ENCODE measurements around the gene SFSWAP. TPM values are rescaled to one million over a fixed set of nuclear protein-coding genes. Genes with fewer than 3 reads are reported as not detected.
A peak's percentile ranks its signal among the peaks of the same experiment; 100 is the strongest.

The SFSWAP gene
- total RNA-seq, 1 experiment from 2014 or later = 48.1 TPM

GRCh38 chr12:131711551-131712205 lies 788 bp downstream of the SFSWAP start:
- peaks cover 9% of the 10 kb centered on the region for H3K79me1 ChIP-seq (ENCODE audit: insufficient read depth, low read depth, low read length, poor library complexity, severe bottlenecking)
- peak overlapping the region; percentile 98 to 99 for H3K4me3 Mint-ChIP-seq
- peaks cover 16 to 25% of the 10 kb centered on the region in 2 experiments for H3K4me1 Mint-ChIP-seq
- no peaks in the 10 kb centered on the region for H3K9me3 ChIP-seq (ENCODE audit: control insufficient read depth, low read depth, low read length)
- H2BK120ac ChIP-seq (ENCODE audit: low read depth, low read length, poor library complexity, severe bottlenecking) = no peak overlapping the region
- H3K27me3 Mint-ChIP-seq (ENCODE audit: low read depth) = no peaks in the 10 kb centered on the region
- peak overlapping the region; percentile 83 for H3K4me2 ChIP-seq (ENCODE audit: insufficient read depth, insufficient read length, low read length)
- peak overlapping the region; percentile 97 for H3K9ac ChIP-seq (ENCODE audit: extremely low read depth, insufficient read length, low read length)
- no peak overlapping the region for H2BK20ac ChIP-seq (ENCODE audit: low read depth, low read length, poor library complexity, severe bottlenecking)
- H2BK12ac ChIP-seq (ENCODE audit: insufficient read length, low read depth, low read length) = no peak overlapping the region
- peaks cover 0 to 7% of the 10 kb centered on the region in 2 experiments; a peak in 2 of 5 replicates for H3K9me3 Mint-ChIP-seq
- no peak overlapping the region for H2AFZ ChIP-seq (ENCODE audit: low read length)
- no peaks in the 10 kb centered on the region for H4K20me1 ChIP-seq (ENCODE audit: control insufficient read depth, insufficient read depth, insufficient read length)
- no peak overlapping the region for H3T11ph ChIP-seq (ENCODE audit: low read length)
- no peak overlapping the region for H3K23ac ChIP-seq (ENCODE audit: insufficient read length, low read depth, low read length)
- peak overlapping the region in 2 of 3 experiments; percentile 99 to 100; a peak in 3 of 7 replicates for H3K27ac Mint-ChIP-seq
- no peak for DNase-seq
- H3K23me2 ChIP-seq (ENCODE audit: insufficient read length, low read depth, low read length, poor library complexity, severe bottlenecking) = peaks cover 11% of the 10 kb centered on the region
- peaks cover 3% of the 10 kb centered on the region for H3K4me1 ChIP-seq (ENCODE audit: insufficient read depth, low read length)
- peaks cover 17% of the 10 kb centered on the region for H3K79me2 ChIP-seq (ENCODE audit: insufficient read depth, low read length)
- H3K27ac ChIP-seq (ENCODE audit: insufficient read length, low read depth, low read length) = no peak overlapping the region
- H3K4ac ChIP-seq (ENCODE audit: low read depth, low read length) = no peak overlapping the region
- no peaks in the 10 kb centered on the region for H3K27me3 ChIP-seq (ENCODE audit: insufficient read depth, low read length)
- no peak overlapping the region for H3K56ac ChIP-seq (ENCODE audit: insufficient read length, low read depth, low read length)
- no peak overlapping the region for H2AK5ac ChIP-seq (ENCODE audit: insufficient read length, low read length)
- H3K18ac ChIP-seq (ENCODE audit: insufficient read length, low read depth, low read length) = no peak overlapping the region
- H3K36me3 Mint-ChIP-seq (ENCODE audit: insufficient read depth in 1 of 3, low read depth in 3 of 3) = peaks cover 28 to 32% (median 32%) of the 10 kb centered on the region in 3 experiments
- H4K5ac ChIP-seq (ENCODE audit: insufficient read length, low read depth, low read length) = no peak overlapping the region
- H3K14ac ChIP-seq (ENCODE audit: insufficient read depth, low read length) = no peak overlapping the region
- no peak overlapping the region for H4K8ac ChIP-seq (replicated peaks; ENCODE audit: insufficient read length, low read depth, low read length)
- H2BK15ac ChIP-seq (ENCODE audit: low read depth, low read length) = no peak overlapping the region
- TF ChIP-seq CTCF (conservative IDR thresholded peaks at IDR 0.05) = no peak
- H4K91ac ChIP-seq (ENCODE audit: insufficient read length, low read depth, low read length) = no peak overlapping the region
- no CpG with 5 or more reads among the region's 37 CpGs for WGBS (ENCODE audit: extremely low coverage, insufficient read length, low lambda C conversion rate)
- H2BK5ac ChIP-seq (ENCODE audit: insufficient read length, low read length) = no peak overlapping the region

Data from H9 (cell line).